H1 (cell line): Measurements from ENCODE around the gene REG4. TPM values are rescaled to one million over a fixed set of nuclear protein-coding genes. Genes with fewer than 3 reads are reported as not detected.

Experiments used
- CTCF ChIA-PET: fragments of 300-600 bp; sonication (Branson Sonifier 250); formaldehyde crosslinking; loops from one replicate; lab custom pipeline; 2021; ENCODE audit not compliant: partially characterized antibody; lab: Charles Lee
- POLR2A ChIA-PET: fragments of 300-600 bp; sonication (Branson Sonifier 250); formaldehyde crosslinking; loops from one replicate; lab custom pipeline; 2021; ENCODE audit warnings: inconsistent platforms; ENCODE audit not compliant: partially characterized antibody; lab: Charles Lee
- DNase-seq, 2 experiments: peaks; one replicate each; pipeline versions ENCODE4 v3.0.0 to v3.0.0-alpha.2; 2010 to 2022; ENCODE audit warnings: low spot score in 2 of 2, low read depth in 1 of 2, mixed read lengths in 1 of 2
- FAIRE-seq: peaks from 2 replicates; lab custom pipeline; 2011; peaks lifted over from hg19 to GRCh38; lab: Jason Lieb, UNC
- H2AFZ ChIP-seq: 2 replicates; pipeline ENCODE4 v1.8.1; 2012; ENCODE audit warnings: low read length, inconsistent platforms
- H2AK5ac ChIP-seq: 2 replicates; pipeline ENCODE4 v1.6.1; 2013; ENCODE audit warnings: low read depth, low read length
- H2BK120ac ChIP-seq: replicated peaks from 2 replicates; pipeline ENCODE3; 2013; ENCODE audit warnings: low read depth, low read length, inconsistent platforms
- H2BK12ac ChIP-seq: 2 replicates; pipeline ENCODE4 v1.6.1; 2013; ENCODE audit warnings: low read depth, low read length
- H2BK15ac ChIP-seq: 2 replicates; pipeline ENCODE4 v1.6.1; 2013; ENCODE audit warnings: low read length
- H2BK20ac ChIP-seq: 2 replicates; pipeline ENCODE4 v1.6.1; 2013; ENCODE audit warnings: low read length
- H2BK5ac ChIP-seq: 2 replicates; pipeline ENCODE4 v1.6.1; 2013; ENCODE audit warnings: low read depth, low read length
- H3K14ac ChIP-seq: 2 replicates; pipeline ENCODE4 v1.6.1; 2013; ENCODE audit warnings: inconsistent platforms; ENCODE audit not compliant: insufficient read length
- H3K18ac ChIP-seq: 2 replicates; pipeline ENCODE4 v1.6.1; 2013; ENCODE audit warnings: low read length; ENCODE audit errors: extremely low read depth
- H3K23ac ChIP-seq: 2 replicates; pipeline ENCODE4 v1.6.1; 2013; ENCODE audit warnings: inconsistent platforms; ENCODE audit not compliant: insufficient read length
- H3K23me2 ChIP-seq: 2 replicates; pipeline ENCODE4 v1.6.1; 2013; ENCODE audit warnings: low read depth, low read length
- H3K27ac ChIP-seq: 2 replicates; pipeline ENCODE4 v1.6.1; 2011; ENCODE audit warnings: low read depth, low read length, inconsistent platforms
- H3K27me3 ChIP-seq, 4 experiments: replicated peaks in 1 of 4; 1 replicate in 1 of 4; 2 replicates in 3 of 4; pipeline versions ENCODE4 v1.6.1 to v1.8.1; 2011 to 2013; ENCODE audit warnings: low read length in 3 of 4, mild to moderate bottlenecking in 3 of 4, inconsistent platforms in 2 of 4, mixed read lengths in 2 of 4, moderate library complexity in 1 of 4; ENCODE audit not compliant: control insufficient read depth in 3 of 4, insufficient read depth in 3 of 4; ENCODE audit errors: extremely low read depth in 1 of 4
- H3K36me3 ChIP-seq, 4 experiments: 2 replicates each; pipeline versions ENCODE4 v1.6.1 to v1.8.1; 2011 to 2013; ENCODE audit warnings: mild to moderate bottlenecking in 4 of 4, low read length in 3 of 4, moderate library complexity in 2 of 4, control low read depth in 1 of 4, inconsistent platforms in 1 of 4; ENCODE audit not compliant: insufficient read depth in 4 of 4, control insufficient read depth in 2 of 4
- H3K4ac ChIP-seq: replicated peaks from 2 replicates; pipeline ENCODE3; 2013; ENCODE audit warnings: low read length, low read depth, mixed read lengths, inconsistent platforms; ENCODE audit not compliant: insufficient read length
- H3K4me1 ChIP-seq, 4 experiments: replicated peaks in 1 of 4; 1 replicate in 1 of 4; 2 replicates in 3 of 4; pipeline versions ENCODE4 v1.6.1 to v1.8.1; 2011 to 2013; ENCODE audit warnings: low read length in 3 of 4, inconsistent platforms in 2 of 4, mixed read lengths in 1 of 4; ENCODE audit not compliant: insufficient read depth in 4 of 4, control insufficient read depth in 3 of 4
- H3K4me2 ChIP-seq, 2 experiments: 2 replicates each; pipeline versions ENCODE4 v1.6.1 to v1.8.1; 2011 to 2013; ENCODE audit warnings: low read depth in 2 of 2, low read length in 2 of 2, control low read depth in 1 of 2, inconsistent platforms in 1 of 2, mild to moderate bottlenecking in 1 of 2; ENCODE audit not compliant: insufficient read depth in 1 of 2
- H3K4me3 ChIP-seq, 4 experiments: fragments of 200-600, 300-600 bp in 1 of 4; sonication (generic), shearing (Covaris generic), sonication (Bioruptor Twin) in 1 of 4; 2 replicates each; pipeline versions ENCODE4 v1.5.1 to v1.8.1; 2011 to 2016; ENCODE audit warnings: low read length in 4 of 4, low read depth in 3 of 4, control low read depth in 2 of 4, inconsistent platforms in 2 of 4, mild to moderate bottlenecking in 2 of 4, mixed read lengths in 1 of 4, moderate library complexity in 1 of 4; ENCODE audit not compliant: insufficient read depth in 2 of 4; ENCODE audit errors: extremely low read depth in 1 of 4
- H3K56ac ChIP-seq: replicated peaks from 2 replicates; pipeline ENCODE3; 2013; ENCODE audit warnings: low read depth, mild to moderate bottlenecking, mixed read lengths, low read length, inconsistent platforms; ENCODE audit not compliant: insufficient read length
- H3K79me1 ChIP-seq: 2 replicates; pipeline ENCODE4 v1.6.1; 2013; ENCODE audit warnings: low read depth, low read length, control low read depth
- H3K79me2 ChIP-seq, 2 experiments: 2 replicates each; pipeline versions ENCODE4 v1.6.1 to v1.8.1; 2012 to 2013; ENCODE audit warnings: low read length in 2 of 2, mild to moderate bottlenecking in 2 of 2, inconsistent platforms in 1 of 2; ENCODE audit not compliant: insufficient read depth in 2 of 2, control insufficient read depth in 1 of 2
- H3K9ac ChIP-seq, 4 experiments: replicated peaks in 1 of 4; 1 replicate in 1 of 4; 2 replicates in 3 of 4; pipeline versions ENCODE4 v1.6.1 to v1.8.1; 2011 to 2013; ENCODE audit warnings: low read depth in 3 of 4, low read length in 3 of 4, control low read depth in 2 of 4, mild to moderate bottlenecking in 2 of 4, moderate library complexity in 2 of 4, inconsistent platforms in 1 of 4; ENCODE audit errors: extremely low read depth in 1 of 4
- H3K9me3 ChIP-seq, 2 experiments: 2 replicates each; pipeline versions ENCODE4 v1.6.1 to v1.8.1; 2012 to 2013; ENCODE audit warnings: mild to moderate bottlenecking in 2 of 2, moderate library complexity in 2 of 2, control low read depth in 1 of 2, inconsistent platforms in 1 of 2, low read depth in 1 of 2, low read length in 1 of 2, mixed read lengths in 1 of 2; ENCODE audit not compliant: insufficient read depth in 2 of 2
- H4K20me1 ChIP-seq, 2 experiments: replicated peaks in 1 of 2; 2 replicates each; pipeline versions ENCODE3 to v1.8.1; 2011 to 2013; ENCODE audit warnings: inconsistent platforms in 2 of 2, low read length in 2 of 2, mild to moderate bottlenecking in 1 of 2; ENCODE audit not compliant: insufficient read depth in 2 of 2, control insufficient read depth in 1 of 2
- H4K5ac ChIP-seq: 2 replicates; pipeline ENCODE4 v1.6.1; 2013; ENCODE audit warnings: low read length, low read depth, mixed read lengths, inconsistent platforms; ENCODE audit not compliant: insufficient read length
- H4K8ac ChIP-seq: 2 replicates; pipeline ENCODE4 v1.8.0; 2013; ENCODE audit warnings: mild to moderate bottlenecking, moderate library complexity, low read length, inconsistent platforms; ENCODE audit not compliant: insufficient read depth; ENCODE audit errors: extremely low read depth
- H4K91ac ChIP-seq: replicated peaks from 2 replicates; pipeline ENCODE3; 2013; ENCODE audit warnings: low read length, mixed read lengths, inconsistent platforms; ENCODE audit not compliant: insufficient read length
- ATF2 ChIP-seq: IDR thresholded peaks from 2 replicates; pipeline ENCODE4 v1.6.1; 2012; ENCODE audit warnings: low read length, inconsistent platforms
- CTCF ChIP-seq, 3 experiments: IDR thresholded peaks; 1 replicate in 2 of 3; 2 replicates in 1 of 3; pipeline versions ENCODE4 v1.5.1 to v1.6.1; 2011; ENCODE audit warnings: low read length in 3 of 3, mild to moderate bottlenecking in 3 of 3, inconsistent platforms in 2 of 3, low read depth in 1 of 3, moderate library complexity in 1 of 3; ENCODE audit not compliant: insufficient read depth in 1 of 3; ENCODE audit errors: control extremely low read depth in 1 of 3
- E2F6 ChIP-seq: IDR thresholded peaks from 2 replicates; pipeline ENCODE4 v1.6.1; 2012; ENCODE audit warnings: inconsistent platforms
- JUND ChIP-seq: IDR thresholded peaks from 2 replicates; pipeline ENCODE4 v1.6.1; 2011; ENCODE audit warnings: mild to moderate bottlenecking, improper control_type of control experiment, low read length
- WGBS, 2 experiments: shearing (Covaris generic) in 1 of 2; methylation state at CpG; one replicate each; pipeline versions ENCODE4 v1.1.6 to v1.1.7; 2013 to 2015; ENCODE audit warnings: low lambda C conversion rate in 2 of 2, mixed read lengths in 2 of 2, inconsistent platforms in 1 of 2, low coverage in 1 of 2, missing lambda C conversion rate in 1 of 2; ENCODE audit not compliant: insufficient replicate concordance in 2 of 2, insufficient coverage in 1 of 2, insufficient read length in 1 of 2; ENCODE audit errors: extremely low coverage in 1 of 2, missing lambda C conversion rate in 1 of 2; 5-methylcytosine and 5-hydroxymethylcytosine counted together
- polyA plus RNA-seq, 7 experiments: library from polyadenylated mRNA; depleted of rRNA in 3 of 7; stranded (reverse) in 5 of 7; unstranded in 2 of 7; fragments of >200 nt in 5 of 7; fragments of 200-250 nt in 2 of 7; gene quantifications; 1 replicate in 5 of 7; 2 replicates in 1 of 7; 4 replicates in 1 of 7; pipeline versions ENCODE4 v1.2.1 to v1.2.3, GENCODE V29; 2011 to 2013; ENCODE audit warnings: missing spikeins in 2 of 7, mixed read lengths in 2 of 7
- total RNA-seq: library from RNA; stranded (reverse); fragmentation: NEBNext Ultra II Directional; extraction: Animal tissue kit (Norgen Biotek cat#: 25700); gene quantifications from 2 replicates; pipeline ENCODE4 v1.2.1, GENCODE V29; 2021

Gene REG4
- total and polyA plus RNA-seq, 2 of the 8 experiments (the other 6 are each of a cell fraction or from before 2014, with no cell fraction given) = not detected

- Histone ChIP-seq H3K36me3 (no peaks in the 10 kb centered on the region), H4K5ac (no peak overlapping the region), H4K8ac (no peak overlapping the region), H3K4ac (no peak overlapping the region), H2BK5ac (no peak overlapping the region), H3K27ac (no peak overlapping the region), H3K56ac (no peak overlapping the region), H3K4me1 (no peaks in the 10 kb centered on the region), H3K23me2 (0 out of 2 replicates have a peak, but pooled peaks cover 2% of the 10 kb centered on the region), H3K9me3 (no peaks in the 10 kb centered on the region), H4K91ac (no peak overlapping the region), H3K18ac (no peak overlapping the region), H2BK15ac (no peak overlapping the region), H2BK12ac (no peak overlapping the region), H3K14ac (no peak overlapping the region), H2AK5ac (no peak overlapping the region), H3K27me3 (no peaks in the 10 kb centered on the region), H3K4me3 (no peak overlapping the region), H3K79me1 (no peaks in the 10 kb centered on the region), H2BK120ac (no peak overlapping the region), H4K20me1 (no peaks in the 10 kb centered on the region), H2BK20ac (no peak overlapping the region), H3K9ac (no peak overlapping the region), H2AFZ (no peak overlapping the region), H3K79me2 (no peaks in the 10 kb centered on the region), H3K23ac (no peak overlapping the region), H3K4me2 (no peak overlapping the region)
- DNase-seq (no peak), FAIRE-seq (no peak)
- POLR2A ChIA-PET = no interaction called here
- CTCF ChIA-PET = no interaction called here
- TF ChIP-seq CTCF (IDR thresholded peaks at IDR 0.05; ENCODE audit: control extremely low read depth in 1 of 3, insufficient read depth in 1 of 3, low read depth in 1 of 3, low read length in 3 of 3) = no peak
- no peak for TF ChIP-seq E2F6
- TF ChIP-seq ATF2 = no peak
- TF ChIP-seq JUND = no peak
- 86% methylated on average over 3 of the region's 3 CpGs; no CpG with 5 or more reads in 1 of the 2 experiments for WGBS, 2 experiments
Measured at GRCh38 chr1:119831027-119831426, 19.8 kb upstream of the REG4 start.
